Measurements from ENCODE around the gene ANO2.
"Not testable (repeated sequence)": the region's sequence is repeated elsewhere in the genome, so short reads cannot be mapped to it uniquely, and the experiment has no call there.

Gene ANO2

GRCh38 chr12:5723071-5723470 is 222.0 kb downstream of the ANO2 start:
- no peak for DNase-seq (ENCODE audit: low read depth)

DNA sequence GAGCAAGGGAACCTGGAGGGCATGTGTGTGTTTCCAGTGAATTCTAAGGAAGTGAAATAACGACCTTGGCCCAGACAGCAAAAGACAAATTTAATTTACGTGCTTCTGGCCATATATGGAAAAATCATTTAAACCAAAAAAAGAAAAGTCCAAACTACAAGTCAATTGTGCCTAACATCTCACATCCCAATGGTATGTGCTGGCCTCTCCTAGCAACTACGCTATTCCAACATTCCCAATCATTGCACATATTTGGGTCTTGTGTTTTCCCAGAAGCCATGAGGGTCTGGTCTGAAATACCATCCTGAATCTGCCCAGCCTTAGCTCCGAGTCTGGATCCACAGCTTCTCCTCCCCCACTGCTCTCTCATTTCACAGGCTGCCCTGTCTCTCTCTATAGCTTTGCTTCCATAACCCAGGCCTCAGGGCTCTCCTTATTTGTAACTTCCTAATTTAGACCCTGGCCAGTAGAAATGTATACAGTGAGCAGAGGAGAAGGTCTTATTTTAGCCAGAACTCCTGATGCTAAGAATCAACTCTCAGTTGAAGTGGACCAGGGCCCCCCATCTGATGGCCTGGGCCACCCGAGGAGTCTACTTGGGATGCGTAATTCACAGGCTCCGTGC is 224.6 kb downstream of the ANO2 start:
- DNase-seq (ENCODE audit: low read depth) = no peak

- DNase-seq (ENCODE audit: low read depth) = no peak
These were observed 226.4 kb downstream of the ANO2 start for GRCh38 chr12:5718680-5719079.

DNA sequence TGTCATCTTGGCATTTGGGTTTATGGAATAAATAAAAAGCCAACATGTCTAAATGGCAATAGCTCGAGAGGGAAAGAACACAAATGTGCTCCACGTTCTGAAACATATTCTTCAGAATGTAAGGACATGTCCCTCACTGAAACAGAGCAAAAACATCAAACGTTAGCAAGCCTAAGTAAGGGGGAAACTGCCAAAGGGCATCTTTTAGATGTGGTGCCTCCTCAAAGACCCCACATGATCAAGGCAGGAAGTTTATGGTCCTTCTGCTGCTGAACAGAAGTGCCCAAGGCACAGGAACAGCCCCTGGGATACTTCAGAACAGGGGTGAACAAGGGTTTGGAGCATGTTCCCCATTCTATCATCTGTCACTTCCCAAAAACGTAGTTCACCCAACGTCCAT is 227.0 kb downstream of the ANO2 start:
- DNase-seq (ENCODE audit: low read depth) = no peak

DNA sequence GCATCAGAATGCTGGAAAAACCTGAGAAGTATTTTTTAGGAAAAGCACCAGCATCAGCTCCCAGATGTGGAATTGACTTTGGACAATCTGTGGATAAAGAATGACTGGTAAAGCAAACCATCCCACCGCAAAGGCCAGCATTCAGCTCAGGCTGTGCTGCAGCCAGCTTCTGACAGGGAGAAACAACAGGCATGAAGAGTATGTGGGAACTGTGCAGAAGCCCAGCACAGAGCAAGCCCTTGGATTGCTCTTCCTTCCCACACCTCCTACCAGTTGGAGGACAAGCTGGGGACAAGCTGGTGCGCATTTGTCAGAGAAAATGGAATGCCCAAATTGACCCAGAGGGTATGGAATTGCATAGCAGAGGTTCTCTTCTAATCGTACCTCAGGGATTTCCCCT is 228.1 kb downstream of the ANO2 start:
- DNase-seq (ENCODE audit: low read depth) = no peak

DNA sequence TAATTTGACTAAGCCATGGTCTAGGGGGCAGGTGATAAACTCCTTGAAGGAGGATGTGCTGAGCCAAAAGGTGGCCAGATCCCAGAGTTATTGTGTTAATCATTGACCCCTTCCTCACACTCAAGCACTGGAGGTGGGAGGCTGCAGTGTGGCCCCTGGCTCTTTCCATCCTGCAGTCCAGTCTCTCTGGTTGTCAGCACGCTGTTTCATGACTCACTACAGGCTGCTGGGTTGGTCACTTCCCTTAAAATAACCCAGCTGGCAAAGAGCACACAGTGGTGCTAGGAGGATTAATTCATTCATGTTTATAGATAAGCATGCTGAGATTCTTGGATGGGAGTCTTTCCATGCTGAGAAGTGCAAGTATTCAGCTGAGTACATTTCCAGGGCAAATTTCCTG is 228.9 kb downstream of the ANO2 start:
- no peak for DNase-seq (ENCODE audit: low read depth)

DNA sequence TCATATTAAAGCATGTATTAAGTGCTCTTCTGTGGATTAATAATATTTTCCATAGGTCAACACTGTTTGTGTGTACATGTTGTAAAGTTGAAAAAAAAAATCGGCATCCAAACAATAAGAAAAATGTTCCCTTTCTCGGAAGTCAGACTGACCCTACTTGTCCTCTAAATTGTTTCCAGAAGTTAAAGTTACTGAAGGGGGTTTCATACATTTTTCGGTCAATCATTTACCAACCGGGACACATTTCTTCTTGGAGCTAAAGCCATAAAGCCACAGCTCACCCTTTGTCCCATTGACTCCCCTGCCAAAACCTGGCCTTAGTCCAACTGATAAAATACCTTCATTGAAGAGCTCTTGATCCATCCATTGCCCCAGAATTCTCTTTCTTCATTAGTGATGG is 230.0 kb downstream of the ANO2 start:
- no peak for DNase-seq (ENCODE audit: low read depth)

DNA sequence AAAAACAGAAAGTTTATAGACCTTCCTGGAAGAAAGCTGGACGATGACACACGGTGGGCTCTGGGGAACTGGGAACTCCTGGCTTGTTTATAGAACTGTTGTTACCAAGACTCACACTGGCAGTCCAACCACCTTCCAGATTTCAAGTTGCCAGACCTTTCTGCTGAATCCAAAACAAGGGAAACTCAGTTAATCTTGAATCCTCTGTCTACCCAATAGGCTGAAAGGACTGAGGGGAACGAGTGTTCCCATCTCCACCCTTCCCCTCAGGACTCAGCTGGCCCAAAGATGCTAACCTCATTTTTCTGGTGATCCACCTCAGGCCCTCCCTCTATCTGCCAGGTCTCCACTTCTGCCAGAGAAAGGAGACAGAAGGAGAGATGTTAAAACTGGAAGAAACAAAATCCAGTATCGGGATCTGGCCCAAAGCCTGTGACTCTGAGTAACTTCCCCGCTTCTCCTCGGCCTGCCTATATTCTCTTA is 231.4 kb downstream of the ANO2 start:
- no peak for DNase-seq (ENCODE audit: low read depth)

DNA sequence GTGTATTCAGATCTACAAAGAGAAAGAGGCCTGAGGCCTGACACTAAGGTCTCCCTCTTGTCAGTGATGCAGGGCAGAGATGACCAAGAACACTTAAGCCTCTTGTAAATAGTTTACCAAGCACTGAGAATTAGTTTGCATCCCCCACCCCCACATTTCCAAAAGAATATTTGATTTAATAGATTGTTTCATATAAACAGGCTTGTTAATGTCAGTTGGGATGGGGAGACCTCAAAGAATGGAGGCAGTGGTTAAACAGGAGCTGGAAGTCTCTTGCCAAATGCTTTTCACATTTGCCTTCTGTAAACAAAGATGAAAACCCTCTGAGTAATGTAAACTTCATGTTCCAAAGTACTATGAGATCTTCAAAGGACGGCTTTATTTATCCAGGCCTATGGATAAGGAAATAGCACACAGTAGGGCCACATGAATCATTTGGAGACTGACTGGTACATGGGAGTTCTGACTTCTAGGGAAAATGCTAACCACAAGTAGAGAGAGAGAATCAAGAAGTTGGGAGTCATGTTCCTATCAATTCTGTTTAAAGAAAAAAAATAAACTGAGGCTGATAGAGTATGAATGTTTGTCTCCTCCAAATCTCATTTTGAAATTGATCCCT is 234.7 kb downstream of the ANO2 start:
- DNase-seq (ENCODE audit: low read depth) = no peak

GRCh38 chr12:5708371-5708770 is 236.7 kb downstream of the ANO2 start:
- DNase-seq (ENCODE audit: low read depth) = no peak

- no peak for DNase-seq (ENCODE audit: low read depth)
These were observed 238.8 kb downstream of the ANO2 start for GRCh38 chr12:5706247-5706646.

- no peak for DNase-seq (ENCODE audit: low read depth)
These were observed 239.3 kb downstream of the ANO2 start for GRCh38 chr12:5705791-5706190.

DNA sequence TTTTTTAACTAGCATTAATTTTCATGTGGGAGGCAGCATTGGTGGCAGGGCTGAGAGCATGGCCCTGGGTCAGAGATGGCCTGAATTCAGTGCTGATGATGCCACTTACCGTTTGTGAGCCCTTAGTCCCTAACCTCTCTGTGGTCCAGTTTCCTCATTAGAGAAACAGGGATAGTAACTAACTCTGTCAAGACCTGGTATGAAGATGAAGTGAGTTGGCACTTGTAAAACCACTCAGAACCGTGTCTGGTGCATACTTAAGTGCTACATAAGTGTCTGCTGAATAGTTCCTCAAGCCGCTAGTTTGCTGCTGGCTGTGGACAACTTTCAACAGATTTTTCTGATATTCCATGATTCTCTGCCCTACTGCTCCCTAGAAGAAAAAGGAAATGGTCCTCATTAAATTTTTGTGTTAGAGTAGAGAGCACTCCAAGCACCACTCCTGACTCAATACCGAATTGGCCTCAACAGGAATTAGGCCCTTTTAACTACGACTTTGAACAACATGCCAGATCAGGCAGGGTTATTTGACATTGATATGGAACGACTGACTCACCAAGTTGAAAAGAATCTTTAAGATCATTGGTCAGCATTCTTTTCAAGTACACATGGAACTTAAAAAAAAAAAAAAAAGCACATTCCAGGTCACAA is 250.2 kb downstream of the ANO2 start:
- DNase-seq (ENCODE audit: low read depth) = peak; percentile 11

GRCh38 chr12:5692850-5693249 is 252.2 kb downstream of the ANO2 start:
- no peak for DNase-seq (ENCODE audit: low read depth)

GRCh38 chr12:5691943-5692342 is 253.1 kb downstream of the ANO2 start:
- DNase-seq (ENCODE audit: low read depth) = no peak

- DNase-seq (ENCODE audit: low read depth) = no peak
These were observed 254.8 kb downstream of the ANO2 start for GRCh38 chr12:5690240-5690639.

DNA sequence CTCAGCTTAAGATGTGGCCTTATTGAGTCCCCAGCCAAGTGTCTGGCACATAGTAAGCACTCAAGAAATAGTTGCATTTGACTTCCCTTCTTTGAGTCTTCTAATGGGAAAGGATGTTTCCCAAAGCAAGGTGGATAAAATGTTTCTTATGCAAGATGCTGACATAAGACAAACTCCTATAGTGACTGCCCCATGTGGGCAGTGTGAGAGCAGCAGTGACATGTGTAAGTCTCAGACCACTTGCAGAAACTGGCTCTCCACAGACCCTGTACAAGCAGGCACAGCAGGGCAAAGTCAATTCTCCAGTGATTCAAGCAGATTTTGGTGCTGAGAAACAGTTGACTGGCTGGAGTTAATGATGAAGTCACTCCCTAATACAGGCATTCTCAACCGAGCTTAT is 255.3 kb downstream of the ANO2 start:
- no peak for DNase-seq (ENCODE audit: low read depth)

DNA sequence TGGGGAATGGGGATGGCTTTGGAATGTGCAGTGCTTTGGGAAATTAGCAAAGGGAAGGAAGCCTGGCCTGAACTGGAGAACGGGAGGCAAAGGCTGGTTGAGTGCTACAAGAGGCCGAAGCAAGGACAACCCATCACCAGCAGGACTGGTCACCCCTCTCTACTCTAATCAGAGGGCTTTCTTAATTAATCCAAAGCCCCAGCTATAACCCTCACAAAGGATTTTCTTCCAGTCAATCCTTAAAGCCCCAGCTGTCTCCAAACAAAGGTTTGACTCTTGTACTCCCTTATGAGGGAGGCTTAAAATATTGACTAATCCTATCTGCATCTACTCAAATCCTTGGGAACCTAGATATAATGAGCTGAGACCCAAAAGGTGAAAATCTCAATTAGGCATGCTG is 256.8 kb downstream of the ANO2 start:
- no peak for DNase-seq (ENCODE audit: low read depth)

- DNase-seq (ENCODE audit: low read depth) = no peak
These were observed 259.1 kb downstream of the ANO2 start for GRCh38 chr12:5685935-5686334.

DNA sequence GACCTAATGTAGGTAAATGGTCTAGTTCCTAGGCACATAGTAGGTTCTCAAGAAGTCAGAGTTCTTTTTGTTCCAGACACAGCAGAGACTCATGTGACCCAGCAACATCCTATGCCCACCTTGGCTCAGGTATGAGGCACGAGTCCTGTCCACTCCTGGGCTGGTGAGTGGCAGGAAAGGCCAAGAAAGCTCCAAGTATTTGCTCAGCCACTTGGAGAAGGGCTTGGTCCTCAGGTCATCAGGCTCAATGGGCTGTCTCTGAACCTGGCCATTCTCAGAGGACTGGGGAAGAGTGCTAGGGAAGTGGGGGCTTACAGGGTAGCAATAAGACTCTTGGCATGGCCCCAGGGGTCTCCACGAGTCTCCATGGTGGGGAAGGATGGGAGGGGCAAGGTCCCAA is 260.1 kb downstream of the ANO2 start:
- no peak for DNase-seq (ENCODE audit: low read depth)

DNA sequence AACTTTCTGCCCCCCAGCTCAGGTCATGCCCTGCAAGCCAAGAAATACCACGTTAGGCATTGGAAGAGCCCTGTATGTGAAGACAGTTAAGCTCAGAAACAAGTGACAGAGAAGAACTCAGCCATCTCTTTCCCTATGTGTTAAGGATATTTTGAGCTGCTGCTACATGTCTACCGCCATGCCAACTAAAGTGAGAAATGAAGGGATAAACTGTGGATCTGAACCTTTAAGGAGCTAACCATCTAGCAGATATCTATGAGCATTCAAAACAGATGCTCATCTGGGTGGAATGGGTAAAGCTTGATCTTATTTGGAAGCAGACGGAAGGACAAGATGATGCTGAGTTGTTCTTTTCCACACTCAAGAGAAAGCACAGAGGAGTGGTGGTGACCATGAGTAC is 262.5 kb downstream of the ANO2 start:
- DNase-seq (ENCODE audit: low read depth) = no peak

DNA sequence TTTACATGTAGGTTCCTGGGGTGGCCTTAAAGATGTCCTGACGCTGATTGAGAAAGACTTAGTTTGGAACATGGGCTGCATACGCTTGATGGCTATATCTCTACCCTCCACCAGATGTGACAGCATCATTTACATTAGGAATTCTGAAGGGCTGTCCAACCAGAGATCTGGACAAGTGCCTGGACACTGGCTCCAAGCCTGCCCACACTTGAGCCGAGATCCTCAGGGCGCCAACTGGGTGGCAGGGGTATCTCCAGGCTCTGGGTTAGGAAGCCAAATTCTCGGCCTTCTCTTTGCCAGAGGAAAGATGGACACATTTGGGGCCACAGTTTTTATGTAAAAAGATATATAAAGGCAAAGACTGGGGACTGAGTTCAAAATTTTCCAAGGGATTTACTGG is 266.9 kb downstream of the ANO2 start:
- no peak for DNase-seq (ENCODE audit: low read depth)

DNA sequence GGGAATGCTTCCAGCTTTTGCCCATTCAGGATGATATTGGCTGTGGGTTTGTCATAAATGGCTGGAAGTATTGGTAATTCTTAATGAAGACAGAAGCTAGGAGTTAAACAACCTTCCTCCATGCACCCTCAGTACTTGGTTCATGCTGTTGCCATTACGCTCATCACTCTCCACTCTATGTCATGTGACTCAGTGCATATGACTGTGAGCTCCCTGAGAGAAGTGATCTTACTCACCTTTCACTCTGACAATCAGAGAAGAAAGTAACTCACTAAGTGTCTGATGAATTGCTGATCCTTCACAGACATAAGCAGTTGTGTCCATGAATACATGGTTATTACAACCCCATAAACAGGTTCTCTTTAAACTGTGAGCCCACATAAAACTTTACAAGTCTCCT is 275.4 kb downstream of the ANO2 start:
- DNase-seq (ENCODE audit: low read depth) = not testable (repeated sequence)

DNA sequence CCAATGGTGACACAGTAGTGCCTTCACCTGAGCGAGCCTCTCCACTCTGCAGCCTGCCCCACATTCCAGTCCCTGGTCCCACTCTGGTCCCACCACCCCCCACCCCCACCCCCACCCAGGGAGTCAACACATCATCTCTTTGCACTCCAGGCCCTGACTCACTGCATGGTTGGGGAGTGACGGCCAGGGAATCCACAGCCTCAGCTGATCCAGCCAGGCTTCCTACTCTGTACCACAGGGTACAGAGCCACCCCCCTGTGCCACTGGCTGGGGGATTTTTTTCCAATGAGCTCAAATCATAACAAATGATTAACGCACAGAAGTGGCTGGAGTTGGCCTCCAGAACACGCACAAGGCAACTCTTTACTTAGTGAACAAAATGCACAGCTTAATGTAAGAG is 279.4 kb downstream of the ANO2 start:
- DNase-seq (ENCODE audit: low read depth) = peak; percentile 27

All from iris pigment epithelial cell (primary cell).